Inflammatory macrophage (primary cell): ENCODE results near the gene STRADB.
"Not testable (repeated sequence)": the region's sequence is repeated elsewhere in the genome, so short reads cannot be mapped to it uniquely, and the experiment has no call there.

Experiments
- DNase-seq, 2 donors: peaks; one replicate each; pipeline ENCODE4 v3.0.0-alpha.2; 2020 to 2022

The STRADB gene

GRCh38 chr2:201470821-201471731 lies 19.5 kb downstream of the STRADB start:
- DNase-seq, result no peak

- no peak for DNase-seq
These were observed 20.3 kb downstream of the STRADB start for GRCh38 chr2:201471732-201472393.

GRCh38 chr2:201472411-201472810 lies 20.9 kb downstream of the STRADB start:
- no peak for DNase-seq

- no peak for DNase-seq
These were observed 31.0 kb downstream of the STRADB start for GRCh38 chr2:201482543-201482942.

GRCh38 chr2:201483342-201483741 lies 31.8 kb downstream of the STRADB start:
- DNase-seq, result no peak

GRCh38 chr2:201483758-201484157 lies 32.2 kb downstream of the STRADB start:
- DNase-seq, result not testable (repeated sequence)

GRCh38 chr2:201484805-201485204 lies 33.3 kb downstream of the STRADB start:
- DNase-seq, result no peak

- no peak for DNase-seq
These were observed 38.8 kb downstream of the STRADB start for GRCh38 chr2:201490291-201490690.

GRCh38 chr2:201496785-201497184 lies 45.2 kb downstream of the STRADB start:
- no peak for DNase-seq

GRCh38 chr2:201500534-201500933 lies 49.0 kb downstream of the STRADB start:
- no peak for DNase-seq

GRCh38 chr2:201502713-201503112 lies 51.2 kb downstream of the STRADB start:
- no peak for DNase-seq

- DNase-seq, result peak; percentile 7 to 25
These were observed 56.2 kb downstream of the STRADB start for GRCh38 chr2:201507725-201508124.

GRCh38 chr2:201513271-201513670 lies 61.7 kb downstream of the STRADB start:
- DNase-seq, result no peak

GRCh38 chr2:201515573-201516246 lies 64.2 kb downstream of the STRADB start:
- DNase-seq, result no peak

- no peak for DNase-seq
These were observed 65.6 kb downstream of the STRADB start for GRCh38 chr2:201517094-201517493.

GRCh38 chr2:201520201-201520600 lies 68.7 kb downstream of the STRADB start:
- DNase-seq, result no peak

GRCh38 chr2:201522965-201523364 lies 71.4 kb downstream of the STRADB start:
- no peak for DNase-seq

GRCh38 chr2:201523506-201523905 lies 72.0 kb downstream of the STRADB start:
- no peak for DNase-seq
